Measurements from ENCODE around the gene OR12D2. TPM values are rescaled to one million over a fixed set of nuclear protein-coding genes. Genes with fewer than 3 reads are reported as not detected.

OR12D2 gene
- total and polyA plus RNA-seq, 2 of the 13 experiments (the other 11 are each of a cell fraction or from before 2014, with no cell fraction given): 0.26 TPM; not detected in 1

DNA sequence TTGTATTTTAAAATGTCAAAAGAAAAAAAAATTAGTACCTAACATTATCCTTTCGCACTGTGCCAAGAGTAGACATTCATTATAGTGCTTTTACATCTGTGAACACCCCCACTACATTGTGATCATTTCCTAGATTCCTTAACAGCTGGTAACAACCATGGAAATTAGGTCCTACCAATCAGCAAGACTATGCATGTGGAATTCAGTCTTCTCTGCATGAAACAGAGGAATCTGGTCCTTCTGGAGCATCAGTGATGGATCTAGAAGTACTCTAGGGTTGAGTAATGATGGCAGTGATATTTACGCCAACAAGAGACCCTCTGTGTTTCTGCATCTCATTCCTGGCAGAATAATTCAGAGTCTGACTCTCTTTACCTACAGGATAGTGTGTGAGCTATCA, 28.7 kb downstream of the OR12D2 start:
- H3K36me3 ChIP-seq (replicated peaks in 1 of 2; ENCODE audit: control insufficient read depth in 1 of 2, insufficient read depth in 2 of 2, low read length in 2 of 2): no peaks in the 10 kb centered on the region
- no peaks in the 10 kb centered on the region for H3K9me3 ChIP-seq (ENCODE audit: low read length)
- ChIA-PET CTCF (ENCODE audit: low intra/inter-chr PET ratio, low total read pairs) (no interaction called here), POLR2A (no interaction called here)
- 24% methylated on average over 2 of the region's 2 CpGs for WGBS (ENCODE audit: low lambda C conversion rate)
- TF ChIP-seq PHB2 (IDR thresholded peaks at IDR 0.05; ENCODE audit: partially characterized antibody) (no peak), CEBPB (IDR thresholded peaks at IDR 0.05; ENCODE audit: borderline replicate concordance, low read depth, low read length) (no peak), JUND (CRISPR knock-in tag; IDR thresholded peaks at IDR 0.05) (no peak), AGO1 (IDR thresholded peaks at IDR 0.05; ENCODE audit: low read depth, low read length, poor library complexity, severe bottlenecking) (no peak), TCF12 (IDR thresholded peaks at IDR 0.05) (no peak), TCF12 (CRISPR knock-in tag; IDR thresholded peaks at IDR 0.05) (no peak), ZNF577 (CRISPR knock-in tag; IDR thresholded peaks at IDR 0.05; ENCODE audit: borderline replicate concordance, low read depth) (no peak), ZNF136 (CRISPR knock-in tag; IDR thresholded peaks at IDR 0.05; ENCODE audit: low read depth) (no peak), ZNF567 (CRISPR knock-in tag; IDR thresholded peaks at IDR 0.05; ENCODE audit: borderline replicate concordance) (no peak), MAFG (CRISPR knock-in tag; IDR thresholded peaks at IDR 0.05) (no peak), FOXP1 (IDR thresholded peaks at IDR 0.05) (no peak), FOXP1 (CRISPR knock-in tag; IDR thresholded peaks at IDR 0.05) (no peak)
- TF ChIP-seq, protein P1, sequence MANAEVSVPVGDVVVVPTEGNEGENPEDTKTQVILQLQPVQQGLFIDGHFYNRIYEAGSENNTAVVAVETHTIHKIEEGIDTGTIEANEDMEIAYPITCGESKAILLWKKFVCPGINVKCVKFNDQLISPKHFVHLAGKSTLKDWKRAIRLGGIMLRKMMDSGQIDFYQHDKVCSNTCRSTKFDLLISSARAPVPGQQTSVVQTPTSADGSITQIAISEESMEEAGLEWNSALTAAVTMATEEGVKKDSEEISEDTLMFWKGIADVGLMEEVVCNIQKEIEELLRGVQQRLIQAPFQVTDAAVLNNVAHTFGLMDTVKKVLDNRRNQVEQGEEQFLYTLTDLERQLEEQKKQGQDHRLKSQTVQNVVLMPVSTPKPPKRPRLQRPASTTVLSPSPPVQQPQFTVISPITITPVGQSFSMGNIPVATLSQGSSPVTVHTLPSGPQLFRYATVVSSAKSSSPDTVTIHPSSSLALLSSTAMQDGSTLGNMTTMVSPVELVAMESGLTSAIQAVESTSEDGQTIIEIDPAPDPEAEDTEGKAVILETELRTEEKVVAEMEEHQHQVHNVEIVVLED (CRISPR knock-in tag; IDR thresholded peaks at IDR 0.05; ENCODE audit: borderline replicate concordance): no peak
- ATAC-seq (no peak), FAIRE-seq (no peak), DNase-seq (ENCODE audit: low spot score) (no peak)
- intact Hi-C loops (cut with micrococcal nuclease; ENCODE audit: unreplicated experiment): no loop called here
- H3K4me2 ChIP-seq (ENCODE audit: low read depth, low read length): no peak overlapping the region
- H2AFZ ChIP-seq (ENCODE audit: low read length): no peak overlapping the region
- H3K4me3 ChIP-seq (replicated peaks in 1 of 3; ENCODE audit: insufficient read depth in 1 of 3, low read depth in 2 of 3, low read length in 3 of 3): no peak overlapping the region
- no peak overlapping the region for H3K9ac ChIP-seq (ENCODE audit: insufficient read depth, low read depth, low read length)
- in situ Hi-C loops (cut with HindIII; ENCODE audit: extremely low pct_ligation_motif_present, low pct_unique_long_range_greater_than_20kb): no loop called here
- no peaks in the 10 kb centered on the region for H3K4me1 ChIP-seq (ENCODE audit: insufficient read depth, low read length)
- H3K79me2 ChIP-seq (ENCODE audit: insufficient read depth, low read length): no peaks in the 10 kb centered on the region
- H3K27ac ChIP-seq (ENCODE audit: extremely low read length, insufficient read depth, low read length): no peak overlapping the region
- no peaks in the 10 kb centered on the region for H3K27me3 ChIP-seq (ENCODE audit: control insufficient read depth in 1 of 2, insufficient read depth in 2 of 2, low read length in 2 of 2)
- H4K20me1 ChIP-seq (ENCODE audit: insufficient read depth, low read length): no peaks in the 10 kb centered on the region
- no TSS peak for BruUV-seq (replicated peaks)
